GM12892 (cell line): ENCODE results near the gene GNAO1.

ENCODE experiments used
- DNase-seq: peaks from one replicate; pipeline ENCODE4 v3.0.0; 2011; ENCODE audit not compliant: insufficient read length
- FAIRE-seq: peaks from 2 replicates; lab custom pipeline; 2011; peaks lifted over from hg19 to GRCh38; lab: Jason Lieb, UNC
- POLR2A ChIP-seq: IDR thresholded peaks from 2 replicates; pipeline ENCODE4 v1.6.1; 2011; ENCODE audit warnings: low read depth, low read length, control low read depth
- POLR2AphosphoS5 ChIP-seq: IDR thresholded peaks from 2 replicates; pipeline ENCODE4 v1.6.1; 2011; ENCODE audit warnings: low read depth, low read length, control low read depth
- TAF1 ChIP-seq: IDR thresholded peaks from 2 replicates; pipeline ENCODE4 v1.6.1; 2011; ENCODE audit warnings: low read depth, mild to moderate bottlenecking, control low read depth, low read length, borderline replicate concordance

Gene GNAO1

DNA sequence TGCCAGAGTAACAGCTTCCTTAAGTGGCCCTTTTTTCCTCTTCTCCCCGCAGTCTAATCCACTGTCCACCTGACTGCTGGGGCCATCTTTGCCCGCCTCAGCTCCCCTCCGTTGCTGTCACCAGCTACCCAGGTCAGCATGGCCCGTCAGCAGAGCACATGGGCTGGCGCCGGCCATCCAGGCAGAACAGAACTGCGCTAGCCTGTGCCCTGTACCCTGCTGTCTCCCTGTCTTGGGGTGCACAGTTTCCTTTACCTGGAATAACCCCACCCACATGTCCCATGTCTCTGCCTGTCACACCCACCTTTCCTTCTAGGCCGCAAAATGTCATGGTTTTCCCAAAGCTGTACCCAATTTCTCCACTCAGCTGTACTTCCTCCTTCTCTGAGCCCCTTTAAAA is 55.7 kb downstream of the GNAO1 start:
- TF ChIP-seq POLR2AphosphoS5 (no peak), TAF1 (no peak), POLR2A (no peak)
- FAIRE-seq (no peak), DNase-seq (no peak)

DNA sequence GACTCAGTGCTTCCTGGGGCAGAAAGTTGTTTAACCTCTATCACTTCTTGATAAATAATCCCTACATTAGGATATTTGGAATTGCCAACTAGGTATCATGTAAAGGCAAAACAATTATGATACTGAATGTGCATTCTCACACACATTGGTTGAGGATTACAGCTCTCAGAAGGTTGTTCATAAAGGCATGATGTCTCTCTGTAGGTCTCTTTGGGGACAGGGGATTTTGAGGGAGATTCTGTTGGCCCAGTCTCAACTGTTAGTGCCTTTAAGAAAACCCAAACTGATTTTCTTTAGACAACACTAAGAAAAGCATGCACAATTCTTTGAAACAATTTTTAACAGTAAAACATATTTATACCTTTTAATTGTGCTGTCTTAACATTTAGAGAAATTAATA is 56.5 kb downstream of the GNAO1 start:
- FAIRE-seq (no peak), DNase-seq (no peak)
- no peak for TF ChIP-seq POLR2AphosphoS5

DNA sequence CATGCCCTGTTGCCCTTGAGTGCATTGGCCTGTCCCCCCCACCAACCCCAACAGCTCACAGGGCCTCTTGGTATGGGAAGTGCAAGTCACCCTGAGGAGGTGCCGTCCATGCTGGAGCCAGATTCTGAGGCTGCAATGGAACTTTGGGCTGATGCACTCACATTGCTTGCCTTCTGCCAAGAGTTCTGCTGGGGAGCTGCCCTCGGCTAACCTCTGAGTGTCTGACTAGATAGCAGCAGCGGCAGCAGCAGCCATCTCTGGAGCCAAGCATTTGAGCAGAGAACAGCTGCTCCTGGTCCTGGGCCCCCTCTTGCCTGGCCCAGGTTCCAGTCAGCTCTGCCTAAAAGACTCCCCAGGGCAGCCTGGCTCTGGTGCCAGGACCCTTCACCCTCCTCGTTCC is 61.5 kb downstream of the GNAO1 start:
- no peak for TF ChIP-seq POLR2A
- TF ChIP-seq POLR2AphosphoS5: no peak
- TF ChIP-seq TAF1: no peak
- FAIRE-seq (no peak), DNase-seq (no peak)

DNA sequence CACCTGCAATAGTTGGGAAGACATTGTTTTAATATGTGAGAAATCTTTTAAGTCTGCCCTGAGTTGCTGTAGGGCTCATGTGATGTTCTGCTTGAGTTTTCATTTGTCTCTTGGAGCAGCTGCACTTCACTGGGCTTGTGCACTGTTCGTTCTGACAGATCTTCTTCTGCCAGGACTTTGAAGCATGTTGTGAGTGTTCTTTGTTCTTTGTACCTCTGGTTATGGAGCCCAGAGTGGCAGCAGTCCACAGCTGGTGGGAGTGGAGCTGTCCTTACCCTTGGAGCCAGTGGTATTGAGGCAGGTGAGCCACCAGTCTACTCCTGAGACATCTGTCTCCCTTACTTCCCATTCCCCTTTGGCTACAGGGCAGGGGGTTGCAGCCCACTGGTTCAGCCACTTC is 64.6 kb downstream of the GNAO1 start:
- FAIRE-seq (no peak), DNase-seq (no peak)
- TF ChIP-seq TAF1 (no peak), POLR2A (no peak), POLR2AphosphoS5 (no peak)

DNA sequence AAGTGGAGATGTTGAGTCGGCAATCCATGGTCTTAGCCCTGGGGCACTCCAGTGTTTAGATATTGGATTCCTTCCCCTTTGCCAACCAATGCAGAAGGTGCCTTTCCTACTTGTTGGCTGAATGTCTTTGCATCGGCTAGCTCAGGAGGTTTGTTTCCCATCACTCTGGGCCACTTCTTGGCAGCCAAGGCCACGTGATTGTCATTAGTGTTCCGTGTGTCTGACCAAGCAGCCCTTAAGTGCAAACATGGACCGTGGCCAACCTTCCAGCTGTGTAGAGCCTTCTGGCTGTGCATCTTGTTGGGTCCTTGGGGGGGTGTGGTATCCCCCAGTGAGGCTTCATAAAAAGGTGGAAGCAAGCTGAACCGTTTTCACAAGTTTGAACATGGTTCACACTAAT is 66.0 kb downstream of the GNAO1 start:
- no peak for TF ChIP-seq POLR2AphosphoS5
- TF ChIP-seq POLR2A: no peak
- no peak for TF ChIP-seq TAF1
- FAIRE-seq: no peak
- DNase-seq: no peak

DNA sequence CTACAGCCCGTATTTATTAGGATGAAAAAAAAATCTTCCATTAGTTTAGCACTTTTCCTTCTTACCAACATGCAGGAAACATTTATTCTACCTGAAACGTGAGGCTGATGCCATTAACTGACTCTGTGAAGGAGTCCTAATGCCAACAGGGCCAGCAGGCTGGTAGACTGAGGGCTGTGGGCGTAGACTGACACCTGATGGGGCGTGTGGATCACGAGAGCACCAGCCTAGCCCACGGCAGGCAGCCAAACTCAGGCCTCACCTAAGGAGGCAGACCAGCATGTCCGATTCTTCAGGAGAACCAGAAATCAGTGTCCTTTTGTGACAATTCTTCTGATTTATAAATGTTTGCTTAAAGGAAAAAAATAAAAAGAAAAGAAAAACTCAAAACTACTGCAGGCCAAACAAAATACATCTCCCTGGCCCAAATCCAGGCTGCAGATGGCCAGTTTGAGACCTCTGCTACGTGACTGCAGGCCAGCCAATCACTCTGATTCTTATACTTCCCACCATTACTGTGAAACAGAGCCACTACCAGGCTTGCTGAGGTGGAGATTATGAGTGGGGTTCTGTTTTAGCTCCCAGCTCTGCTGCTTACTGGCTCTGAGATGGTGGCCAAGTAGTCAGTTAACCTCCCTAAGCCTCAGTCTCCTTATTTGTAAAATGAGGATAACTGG is 66.5 kb downstream of the GNAO1 start:
- DNase-seq (no peak), FAIRE-seq (no peak)
- TF ChIP-seq POLR2A (no peak), POLR2AphosphoS5 (no peak), TAF1 (no peak)

DNA sequence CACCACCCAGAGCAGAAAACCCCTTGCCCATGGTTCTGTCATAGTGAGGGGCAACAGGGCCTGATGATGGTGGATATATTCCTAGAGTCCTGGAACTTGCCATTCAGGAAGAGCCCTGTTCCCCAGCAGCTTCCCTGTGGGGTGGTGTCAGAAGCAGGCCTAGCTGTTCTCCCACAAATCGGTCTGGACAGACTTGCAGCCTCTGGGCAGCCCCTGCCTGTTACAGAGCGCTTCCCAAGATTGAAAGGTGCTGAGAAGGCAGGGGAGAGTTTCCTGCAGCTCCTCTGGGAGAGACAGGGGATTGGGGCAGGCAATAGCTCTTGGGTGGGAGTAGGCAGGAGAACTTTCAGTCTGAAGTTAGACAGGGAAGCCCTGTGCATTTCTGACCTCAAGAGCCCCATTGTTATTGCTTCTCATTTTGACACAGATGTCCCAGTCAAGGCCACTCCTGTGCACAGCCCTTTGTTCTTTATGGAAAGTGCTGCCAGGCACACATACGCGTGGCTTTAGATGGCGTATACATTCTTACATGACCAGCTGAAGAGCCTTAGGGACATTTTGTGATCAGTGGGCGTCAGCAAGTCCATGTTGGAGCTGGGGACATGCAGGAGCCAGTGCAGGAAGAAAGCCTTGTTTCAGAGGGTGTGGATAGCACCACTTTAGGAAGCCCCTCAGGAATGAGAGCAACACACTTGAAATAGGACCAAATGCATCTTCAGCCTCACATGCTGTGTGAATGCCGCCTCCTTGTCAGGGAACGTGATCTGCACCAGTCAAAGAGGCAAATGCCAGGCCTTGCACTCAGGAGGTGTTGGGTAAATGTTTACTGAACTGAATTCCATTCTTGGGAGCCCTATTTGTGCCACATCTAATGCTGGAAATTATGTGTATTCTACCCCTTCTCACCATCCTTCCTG is 67.5 kb downstream of the GNAO1 start:
- no peak for FAIRE-seq
- no peak for TF ChIP-seq TAF1
- TF ChIP-seq POLR2AphosphoS5: no peak
- no peak for TF ChIP-seq POLR2A

DNA sequence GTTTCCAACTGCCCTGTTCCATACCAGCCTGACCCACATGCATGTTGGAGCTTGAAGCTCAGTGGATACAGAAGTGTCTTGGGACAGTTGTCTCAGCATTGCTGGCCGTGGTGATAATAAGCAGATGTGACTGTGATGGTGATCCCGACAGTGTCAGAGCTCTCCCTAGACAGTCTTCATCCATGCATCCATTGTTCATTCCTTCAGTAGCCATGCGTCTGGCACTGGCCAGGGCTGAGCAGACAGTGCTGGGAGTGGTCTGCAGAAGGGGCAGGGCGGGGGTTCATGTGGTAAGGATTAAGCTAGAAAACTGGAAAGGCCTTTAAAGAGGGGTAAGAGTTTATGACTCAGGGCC is 68.1 kb downstream of the GNAO1 start:
- no peak for TF ChIP-seq POLR2AphosphoS5
- no peak for TF ChIP-seq TAF1
- TF ChIP-seq POLR2A: no peak
- FAIRE-seq (no peak), DNase-seq (no peak)

More for the DNA sequence above, 67.5 kb downstream of the GNAO1 start:
- no peak for DNase-seq

DNA sequence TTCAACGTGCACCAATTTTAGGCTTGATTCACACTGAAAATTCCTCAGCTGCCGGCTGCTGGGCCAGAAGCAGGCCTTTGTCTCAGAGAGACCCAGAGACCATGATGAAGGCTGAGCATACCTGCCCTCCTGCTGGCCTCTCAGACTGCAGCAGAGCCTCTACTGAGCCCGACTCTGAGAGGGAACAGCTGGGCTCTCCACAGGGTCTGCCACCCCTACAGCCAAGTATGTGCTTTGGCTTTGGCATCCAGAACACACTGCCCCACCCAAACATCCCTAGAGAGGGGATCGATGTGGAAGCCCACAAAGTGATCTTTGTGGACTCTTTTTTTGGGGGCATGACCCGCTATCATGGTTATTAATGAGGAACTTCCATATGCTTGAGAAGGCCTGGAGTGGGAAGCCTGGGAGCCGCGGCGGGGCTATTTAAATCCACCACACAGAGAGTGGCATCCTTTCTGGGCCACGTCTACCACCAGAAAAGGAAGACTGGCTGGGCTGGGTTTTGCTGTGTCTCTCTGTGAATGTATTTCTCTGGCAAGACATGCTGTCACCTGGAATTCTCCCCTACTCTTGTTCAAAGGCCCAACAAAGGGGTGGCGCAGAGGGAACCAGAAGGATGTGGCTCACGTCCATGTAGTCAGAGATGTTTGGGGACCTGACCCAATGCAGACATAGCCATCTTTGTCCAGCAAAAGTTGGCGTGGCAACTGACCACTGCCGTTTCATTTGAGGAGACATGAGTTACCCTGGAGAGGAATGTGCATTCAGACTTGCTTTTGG is 69.3 kb downstream of the GNAO1 start:
- DNase-seq (no peak), FAIRE-seq (no peak)
- TF ChIP-seq POLR2AphosphoS5 (no peak), TAF1 (no peak)

DNA sequence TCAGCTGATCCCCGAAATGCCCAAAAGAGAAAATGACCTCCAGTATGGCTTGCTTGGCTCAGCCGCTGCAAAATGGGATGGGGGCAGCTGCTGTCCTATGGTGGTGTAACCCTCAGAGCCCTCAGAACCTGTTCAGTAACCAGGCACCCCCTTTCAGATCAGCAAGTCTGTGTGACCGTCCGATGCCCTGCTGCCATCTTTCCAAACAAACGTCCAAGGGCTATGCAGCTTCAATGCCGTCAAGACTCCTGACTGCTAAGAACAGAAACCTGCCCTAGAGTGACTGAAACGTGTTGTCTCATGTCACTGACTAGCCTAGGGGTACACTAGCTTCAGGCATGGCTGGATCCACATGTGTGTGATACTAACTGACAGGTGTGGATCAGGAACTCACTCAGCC is 70.4 kb downstream of the GNAO1 start:
- TF ChIP-seq POLR2AphosphoS5: no peak
- no peak for DNase-seq
- no peak for FAIRE-seq

DNA sequence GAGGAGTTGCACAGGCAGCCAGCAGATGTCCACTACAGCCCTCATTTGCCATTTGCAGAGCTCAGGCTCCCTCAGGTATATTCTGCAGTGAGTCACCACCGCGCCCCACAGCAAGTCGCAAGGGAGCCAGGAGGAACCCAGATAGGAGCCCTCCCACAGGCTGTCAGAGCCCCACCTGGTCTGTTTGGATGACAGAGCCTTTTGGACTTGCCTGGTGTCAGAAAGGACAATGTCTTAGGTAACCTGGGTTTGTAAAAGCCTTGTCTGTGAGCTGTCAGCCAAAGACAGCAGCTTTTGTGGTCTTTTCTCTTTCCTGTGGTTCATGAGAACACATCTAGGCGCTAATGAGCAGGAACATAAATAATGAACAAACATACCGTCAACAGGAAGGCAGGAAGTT is 70.9 kb downstream of the GNAO1 start:
- no peak for TF ChIP-seq POLR2AphosphoS5
- no peak for TF ChIP-seq POLR2A
- TF ChIP-seq TAF1: no peak
- FAIRE-seq: no peak
- no peak for DNase-seq

DNA sequence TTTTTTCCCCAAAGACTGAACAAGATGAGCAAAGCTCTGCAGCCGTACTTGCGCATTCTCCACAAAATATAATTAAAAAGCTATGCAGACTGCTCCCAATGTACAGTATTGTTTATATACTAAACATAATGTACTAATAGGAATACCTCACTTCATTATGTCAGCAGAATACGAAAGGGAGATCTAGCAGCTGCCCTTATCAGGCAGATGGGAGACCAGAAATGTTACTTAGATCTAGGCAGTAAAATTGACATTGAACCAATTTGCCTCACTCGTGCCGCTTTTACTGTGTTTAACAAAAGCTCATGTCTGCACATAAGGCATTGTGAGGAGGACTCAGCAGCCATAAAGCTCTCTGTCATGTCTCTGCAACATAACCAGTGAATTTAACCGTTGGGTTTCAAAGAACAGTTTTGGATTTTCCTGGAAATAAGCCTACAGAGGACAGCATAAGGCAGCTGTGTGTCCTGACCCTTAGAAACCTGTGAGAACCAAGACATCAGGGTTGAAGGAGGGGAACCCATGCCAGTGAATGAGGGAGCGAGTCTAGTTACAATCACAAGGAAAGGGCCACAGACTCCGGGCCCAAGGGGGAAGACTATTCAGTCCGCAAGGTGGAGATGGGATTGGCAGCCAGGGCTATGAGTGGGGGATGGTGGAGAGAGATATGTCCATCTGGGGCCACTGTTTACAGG is 71.4 kb downstream of the GNAO1 start:
- TF ChIP-seq POLR2A: no peak
- DNase-seq (no peak), FAIRE-seq (no peak)
